K562 (cell line): Measurements from ENCODE around the gene MYO9A.

ENCODE experiments used
- MYC ChIP-seq, 2 experiments: fragments of 250-450 bp in 1 of 2; sonication (Bioruptor Pico) in 1 of 2; IDR thresholded peaks; 2 replicates each; pipeline versions ENCODE4 v1.5.1 to v1.6.1; 2012 to 2021; ENCODE audit warnings: low read depth in 2 of 2, borderline replicate concordance in 1 of 2, improper control_type of control experiment in 1 of 2, low read length in 1 of 2, mild to moderate bottlenecking in 1 of 2, moderate library complexity in 1 of 2
- SMC3 ChIP-seq: conservative IDR thresholded peaks from 2 replicates; pipeline ENCODE4 v1.6.1; 2011; ENCODE audit warnings: low read depth, low read length, improper control_type of control experiment; ENCODE audit not compliant: insufficient read depth
- USF2 ChIP-seq: sonication (generic); formaldehyde crosslinking; IDR thresholded peaks from 2 replicates; pipeline ENCODE4 v1.5.0; 2020; ENCODE audit warnings: missing genetic modification reagents
- TF ChIP-seq, protein P1 (sequence below): fragments of 450-650 bp; conservative IDR thresholded peaks from 2 replicates; pipeline ENCODE4 v1.6.1; 2016; ENCODE audit warnings: missing genetic modification characterization, low read depth, mild to moderate bottlenecking, missing compliant biosample characterization, moderate library complexity

DNA sequence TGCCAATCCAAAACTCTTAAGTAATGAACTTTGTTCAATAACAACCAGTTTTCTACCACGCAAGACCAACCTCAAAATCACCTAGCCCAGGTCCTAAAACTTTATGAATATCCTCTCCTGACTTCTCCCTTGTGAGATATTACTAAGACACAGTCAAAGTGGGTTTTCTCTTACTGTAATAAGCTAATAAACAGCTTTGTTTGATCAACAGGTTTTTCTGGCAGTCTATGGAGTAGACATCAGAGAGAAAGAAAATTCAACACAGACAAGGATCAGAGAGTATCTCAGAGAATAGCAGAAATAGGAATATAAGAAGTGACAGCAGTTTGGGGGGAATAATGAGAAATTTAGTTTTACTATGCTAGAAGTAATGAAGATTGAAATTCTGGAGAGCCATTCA is 228.0 kb downstream of the MYO9A start:
- no peak for TF ChIP-seq MYC (IDR thresholded peaks at IDR 0.05; ENCODE audit: low read depth, low read length)
- TF ChIP-seq MYC (CRISPR knock-in tag; IDR thresholded peaks at IDR 0.05; ENCODE audit: borderline replicate concordance, low read depth), result no peak
- TF ChIP-seq, protein P1, sequence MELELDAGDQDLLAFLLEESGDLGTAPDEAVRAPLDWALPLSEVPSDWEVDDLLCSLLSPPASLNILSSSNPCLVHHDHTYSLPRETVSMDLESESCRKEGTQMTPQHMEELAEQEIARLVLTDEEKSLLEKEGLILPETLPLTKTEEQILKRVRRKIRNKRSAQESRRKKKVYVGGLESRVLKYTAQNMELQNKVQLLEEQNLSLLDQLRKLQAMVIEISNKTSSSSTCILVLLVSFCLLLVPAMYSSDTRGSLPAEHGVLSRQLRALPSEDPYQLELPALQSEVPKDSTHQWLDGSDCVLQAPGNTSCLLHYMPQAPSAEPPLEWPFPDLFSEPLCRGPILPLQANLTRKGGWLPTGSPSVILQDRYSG (tag), result no peak
- TF ChIP-seq SMC3, result no peak
- no peak for TF ChIP-seq USF2 (CRISPR knock-in tag)
